G401 (cell line): ENCODE measurements around the gene PPP1R16B. TPM values are rescaled to one million over a fixed set of nuclear protein-coding genes. Genes with fewer than 3 reads are reported as not detected.

Experiments
- DNase-seq: peaks from one replicate; pipeline ENCODE4 v3.0.0-alpha.2; 2015; ENCODE audit warnings: low spot score
- in situ Hi-C: cut with HindIII; loops from 2 replicates; pipeline ENCODE4 v1.10.0; 2016; ENCODE audit warnings: low sequenced_read_pairs, mixed read lengths
- total RNA-seq: library from RNA; depleted of rRNA; stranded (reverse); fragments of >200 nt; shearing (Covaris generic); gene quantifications from 2 replicates; pipeline ENCODE4 v1.2.3, GENCODE V29; 2014

The PPP1R16B gene
- total RNA-seq, 1 experiment from 2014 or later, result not detected

- no peak for DNase-seq
- in situ Hi-C loops, result no loop called here
Measured at GRCh38 chr20:38915355-38915754, 109.9 kb downstream of the PPP1R16B start.

GRCh38 chr20:38917657-38918056 is 112.2 kb downstream of the PPP1R16B start:
- in situ Hi-C loops, result no loop called here
- no peak for DNase-seq

GRCh38 chr20:38918172-38918571 is 112.7 kb downstream of the PPP1R16B start:
- in situ Hi-C loops, result no loop called here
- no peak for DNase-seq

- in situ Hi-C loops, result no loop called here
- DNase-seq, result no peak
Measured at GRCh38 chr20:38919683-38920082, 114.2 kb downstream of the PPP1R16B start.

- in situ Hi-C loops, result no loop called here
- no peak for DNase-seq
Measured at GRCh38 chr20:38920411-38920810, 114.9 kb downstream of the PPP1R16B start.

GRCh38 chr20:38920851-38921250 is 115.4 kb downstream of the PPP1R16B start:
- DNase-seq, result no peak
- in situ Hi-C loops, result no loop called here

GRCh38 chr20:38924718-38925117 is 119.2 kb downstream of the PPP1R16B start:
- in situ Hi-C loops, result no loop called here
- DNase-seq, result no peak

- peak; percentile 97 for DNase-seq
- in situ Hi-C loops, result no loop called here
Measured at GRCh38 chr20:38926142-38926933, 120.8 kb downstream of the PPP1R16B start, which contains the start of gene FAM83D. Gene FAM83D (plus strand): TSS chr20:38926417. CDS start chr20:38926443, 26 bp downstream.

GRCh38 chr20:38926934-38927616 is 121.6 kb downstream of the PPP1R16B start:
- in situ Hi-C loops, result no loop called here

GRCh38 chr20:38927902-38928578 is 122.5 kb downstream of the PPP1R16B start:
- no peak for DNase-seq
- in situ Hi-C loops, result no loop called here

More at GRCh38 chr20:38926934-38927616, 121.6 kb downstream of the PPP1R16B start:
- no peak for DNase-seq

GRCh38 chr20:38930242-38930569 is 124.7 kb downstream of the PPP1R16B start:
- no peak for DNase-seq

GRCh38 chr20:38931984-38932383 is 126.5 kb downstream of the PPP1R16B start:
- in situ Hi-C loops, result no loop called here
- no peak for DNase-seq

More at GRCh38 chr20:38930242-38930569, 124.7 kb downstream of the PPP1R16B start:
- in situ Hi-C loops, result no loop called here

- no peak for DNase-seq
- in situ Hi-C loops, result no loop called here
Measured at GRCh38 chr20:38932457-38933120, 127.1 kb downstream of the PPP1R16B start.

- in situ Hi-C loops, result no loop called here
- DNase-seq, result no peak
Measured at GRCh38 chr20:38934530-38934929, 129.0 kb downstream of the PPP1R16B start.

GRCh38 chr20:38935285-38935684 is 129.8 kb downstream of the PPP1R16B start:
- no peak for DNase-seq
- in situ Hi-C loops, result no loop called here

- no peak for DNase-seq
- in situ Hi-C loops, result no loop called here
Measured at GRCh38 chr20:38935967-38936407, 130.5 kb downstream of the PPP1R16B start.

- DNase-seq, result no peak
- in situ Hi-C loops, result no loop called here
Measured at GRCh38 chr20:38937000-38937399, 131.5 kb downstream of the PPP1R16B start.

GRCh38 chr20:38937978-38938473 is 132.5 kb downstream of the PPP1R16B start:
- in situ Hi-C loops, result no loop called here
- no peak for DNase-seq

- DNase-seq, result no peak
- in situ Hi-C loops, result no loop called here
Measured at GRCh38 chr20:38939686-38940085, 134.2 kb downstream of the PPP1R16B start.
